ACHN (cell line): ENCODE measurements around the gene NET1.

Experiments used
- DNase-seq: peaks from one replicate; pipeline ENCODE4 v3.0.0-alpha.2; 2015
- in situ Hi-C: cut with HindIII; loops from 2 replicates; pipeline ENCODE4 v1.10.0; 2017; ENCODE audit warnings: low sequenced_read_pairs, low pct_ligation_motif_present, low pct_unique_long_range_greater_than_20kb

The NET1 gene

DNA sequence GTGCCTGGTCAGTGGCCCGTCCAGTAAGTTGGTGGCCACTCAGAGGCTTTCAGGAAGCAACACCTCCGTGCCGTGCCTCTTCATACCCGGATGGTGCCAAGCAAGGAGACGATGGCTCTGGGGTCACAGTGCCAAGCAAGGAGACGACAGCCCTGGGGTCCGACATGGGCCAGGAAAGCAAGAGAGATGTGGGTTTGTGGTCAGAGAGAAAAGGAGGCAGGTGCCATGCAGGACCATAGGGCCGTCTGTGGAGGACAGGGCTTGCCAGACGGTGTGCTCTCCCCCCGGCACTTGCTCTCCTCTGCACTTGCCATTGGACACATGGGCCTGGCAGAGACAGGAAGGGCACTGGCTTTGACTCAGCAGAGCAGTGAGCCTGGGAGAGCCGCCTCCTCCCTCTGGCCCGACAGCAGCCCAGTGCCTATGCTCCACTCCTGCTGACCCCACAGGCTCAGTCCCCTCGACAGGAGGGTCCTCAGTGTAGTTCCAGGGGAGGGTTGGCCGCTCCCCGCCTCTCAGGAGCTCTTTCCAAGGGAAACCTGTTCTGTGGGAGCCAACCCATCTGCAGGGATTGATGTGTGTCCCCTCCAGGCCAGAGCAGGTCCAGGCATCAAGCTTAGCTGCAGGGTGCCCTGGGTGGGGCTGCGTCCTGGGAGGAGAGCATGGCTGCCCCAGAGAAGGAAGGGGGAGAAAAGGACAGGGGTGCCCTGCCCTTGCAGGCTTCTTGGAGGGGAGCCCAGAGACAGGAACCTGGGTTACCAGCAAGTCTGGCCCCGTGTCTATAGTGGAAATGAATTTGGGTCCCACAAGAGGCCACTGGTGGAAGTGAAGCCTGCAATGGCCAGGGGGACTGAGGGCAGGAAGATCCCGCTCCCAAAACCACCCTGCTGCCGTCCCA is 94.6 kb downstream of the NET1 start:
- in situ Hi-C loops, result no loop called here

GRCh38 chr10:5507649-5508131 is 95.3 kb downstream of the NET1 start:
- DNase-seq, result no peak
- in situ Hi-C loops, result no loop called here

More for the DNA sequence above, 94.6 kb downstream of the NET1 start:
- DNase-seq, result no peak

DNA sequence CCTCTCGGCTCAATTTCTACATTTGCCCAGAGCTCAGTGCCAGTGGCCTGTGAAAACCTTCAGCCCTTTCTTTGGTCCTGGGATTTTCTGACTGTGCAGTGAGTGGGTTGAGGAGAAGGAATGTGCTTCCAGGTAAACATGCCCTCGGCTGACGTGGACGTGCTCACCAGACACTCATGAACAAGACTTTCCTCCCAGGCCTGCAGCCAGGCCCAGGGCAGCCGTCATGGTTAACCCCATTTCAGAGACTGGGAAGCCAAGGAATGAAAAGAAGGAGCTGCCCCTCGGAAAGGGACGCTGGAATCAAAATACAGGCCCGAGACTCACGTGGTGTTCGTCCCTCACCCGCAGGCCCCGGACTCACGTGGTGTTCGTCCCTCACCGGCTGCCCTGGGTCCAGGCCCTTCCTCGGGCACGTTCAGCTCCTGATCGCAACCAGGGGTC is 95.8 kb downstream of the NET1 start:
- in situ Hi-C loops, result no loop called here
- no peak for DNase-seq
